Caco-2 (cell line): ENCODE measurements around the gene COL6A3. TPM values are rescaled to one million over a fixed set of nuclear protein-coding genes. Genes with fewer than 3 reads are reported as not detected.
A peak's percentile ranks its signal among the peaks of the same experiment; 100 is the strongest.

Experiments
- BruUV-seq: library from RNA; stranded (reverse); fragments of 400-500 nt; replicated peaks from 2 replicates; lab custom pipeline; 2021; lab: Mats Ljungman, UMichigan
- CTCF ChIA-PET: fragments of 300-600 bp; sonication (Branson Sonifier 250); formaldehyde crosslinking; loops from one replicate; lab custom pipeline; 2022; ENCODE audit warnings: antibody characterized with exemption; lab: Charles Lee
- POLR2A ChIA-PET: fragments of 300-600 bp; sonication (Branson Sonifier 250); formaldehyde crosslinking; loops from one replicate; lab custom pipeline; 2022; ENCODE audit warnings: antibody characterized with exemption; lab: Charles Lee
- DNase-seq, 2 experiments: peaks; one replicate each; pipeline versions ENCODE4 v3.0.0 to v3.0.0-alpha.2; 2020 to 2022
- H3K27me3 ChIP-seq: replicated peaks from 2 replicates; pipeline ENCODE4 v1.6.0; 2011; ENCODE audit warnings: low read length; ENCODE audit not compliant: control insufficient read depth, insufficient read depth
- H3K36me3 ChIP-seq: 2 replicates; pipeline ENCODE4 v1.5.1; 2011; ENCODE audit warnings: low read length; ENCODE audit not compliant: control insufficient read depth, insufficient read depth
- H3K4me1 ChIP-seq: fragments of 250-450 bp; sonication (Bioruptor Pico); 2 replicates; pipeline ENCODE4 v1.5.1; 2020; ENCODE audit warnings: mild to moderate bottlenecking
- H3K4me3 ChIP-seq: 2 replicates; pipeline ENCODE4 v1.5.1; 2011; ENCODE audit warnings: low read depth, mild to moderate bottlenecking, control low read depth, low read length
- H3K9me3 ChIP-seq: fragments of 250-450 bp; sonication (Bioruptor Pico); 2 replicates; pipeline ENCODE4 v1.5.1; 2020; ENCODE audit warnings: mild to moderate bottlenecking, moderate library complexity
- H3K27ac Mint-ChIP-seq: one replicate; pipeline ENCODE4 v1.8.0; 2022; ENCODE audit warnings: mixed read lengths; ENCODE audit not compliant: unreplicated experiment
- H3K27me3 Mint-ChIP-seq: one replicate; pipeline ENCODE4 v1.8.0; 2022; ENCODE audit warnings: mixed read lengths; ENCODE audit not compliant: insufficient read depth, unreplicated experiment
- H3K36me3 Mint-ChIP-seq: one replicate; pipeline ENCODE4 v1.8.0; 2022; ENCODE audit warnings: mild to moderate bottlenecking, mixed read lengths; ENCODE audit not compliant: insufficient read depth, unreplicated experiment
- H3K4me1 Mint-ChIP-seq: one replicate; pipeline ENCODE4 v1.8.0; 2022; ENCODE audit warnings: low read depth, mixed read lengths; ENCODE audit not compliant: unreplicated experiment
- H3K4me3 Mint-ChIP-seq: one replicate; pipeline ENCODE4 v1.8.0; 2022; ENCODE audit warnings: mild to moderate bottlenecking, moderate library complexity, mixed read lengths; ENCODE audit not compliant: unreplicated experiment
- H3K9me3 Mint-ChIP-seq: one replicate; pipeline ENCODE4 v1.8.0; 2022; ENCODE audit warnings: mixed read lengths; ENCODE audit not compliant: unreplicated experiment
- CTCF ChIP-seq, 2 experiments: fragments of 200-600 bp in 1 of 2; IDR thresholded peaks; 1 replicate in 1 of 2; 2 replicates in 1 of 2; pipeline versions ENCODE4 v1.5.1 to v1.8.0; 2011 to 2022; ENCODE audit warnings: antibody characterized with exemption in 1 of 2, control low read depth in 1 of 2, inconsistent platforms in 1 of 2, low read depth in 1 of 2, low read length in 1 of 2, mild to moderate bottlenecking in 1 of 2, moderate library complexity in 1 of 2; ENCODE audit not compliant: insufficient read depth in 1 of 2, severe bottlenecking in 1 of 2, unreplicated experiment in 1 of 2
- intact Hi-C: fragments of 100-400 bp; cut with micrococcal nuclease; formaldehyde crosslinking; loops from one replicate; pipeline ENCODE4 v1.10.0; 2022; ENCODE audit not compliant: unreplicated experiment
- total RNA-seq: library from RNA; stranded (reverse); gene quantifications from 2 replicates; pipeline ENCODE4 v1.2.3, GENCODE V29; 2022

The COL6A3 gene
- total RNA-seq, 1 experiment from 2014 or later: 0.73 TPM

DNA sequence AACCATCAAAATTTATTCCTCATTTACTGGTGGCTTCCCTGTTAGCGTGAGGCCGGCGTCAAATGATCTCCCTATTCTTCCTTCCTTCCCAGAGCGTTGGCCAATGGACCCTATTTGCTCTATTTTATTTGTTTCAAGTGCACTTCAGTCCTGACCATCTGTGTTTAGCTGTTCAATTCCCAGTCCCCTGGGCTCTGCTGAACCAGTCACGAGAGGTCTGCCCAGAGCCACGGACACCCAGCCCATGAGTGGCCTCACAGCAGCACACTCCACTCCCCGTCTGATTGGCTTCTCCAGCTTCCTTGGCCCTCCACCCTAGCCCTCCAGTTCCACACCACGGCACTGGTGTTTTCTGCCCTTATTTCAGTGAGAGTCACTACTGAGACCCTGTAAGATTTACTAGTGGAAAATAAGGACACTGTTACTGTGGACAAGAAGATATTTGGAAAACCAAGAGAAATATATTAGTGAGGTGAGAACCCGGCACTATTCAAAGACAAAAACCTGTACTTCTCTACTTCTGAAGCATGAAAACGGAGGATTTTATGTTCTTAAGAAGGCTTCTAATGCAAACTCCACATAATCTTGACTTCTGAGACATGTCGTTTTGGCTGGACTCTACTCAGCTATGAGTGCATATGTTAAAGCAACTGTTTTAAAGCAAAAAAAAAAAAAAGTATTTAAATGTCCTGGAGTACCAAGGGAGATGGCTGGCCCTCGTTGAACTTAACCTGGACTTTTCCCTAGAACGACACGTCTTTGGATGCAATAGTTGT, 86.6 kb downstream of the COL6A3 start:
- no peak overlapping the region for H3K27ac Mint-ChIP-seq
- Histone ChIP-seq H3K4me1 (no peaks in the 10 kb centered on the region), H3K36me3 (no peaks in the 10 kb centered on the region), H3K9me3 (no peaks in the 10 kb centered on the region), H3K4me3 (no peak overlapping the region), H3K27me3 (no peaks in the 10 kb centered on the region)
- no peak overlapping the region for H3K4me3 Mint-ChIP-seq
- no peaks in the 10 kb centered on the region for H3K9me3 Mint-ChIP-seq
- no TSS peak for BruUV-seq
- no peaks in the 10 kb centered on the region for H3K4me1 Mint-ChIP-seq
- intact Hi-C loops: no loop called here
- no peak for DNase-seq
- no peak for TF ChIP-seq CTCF (IDR thresholded peaks at IDR 0.05; ENCODE audit: insufficient read depth in 1 of 2, low read depth in 1 of 2, low read length in 1 of 2, severe bottlenecking in 1 of 2, unreplicated experiment in 1 of 2)
- H3K27me3 Mint-ChIP-seq: no peaks in the 10 kb centered on the region
- CTCF ChIA-PET: no interaction called here
- peaks cover 6% of the 10 kb centered on the region for H3K36me3 Mint-ChIP-seq
- POLR2A ChIA-PET: no interaction called here

- POLR2A ChIA-PET: no interaction called here
- H3K36me3 ChIP-seq: no peaks in the 10 kb centered on the region
- H3K4me1 Mint-ChIP-seq: no peaks in the 10 kb centered on the region
- no peak overlapping the region for H3K4me3 Mint-ChIP-seq
- no peaks in the 10 kb centered on the region for H3K4me1 ChIP-seq
- no peak for TF ChIP-seq CTCF (IDR thresholded peaks at IDR 0.05; ENCODE audit: insufficient read depth in 1 of 2, low read depth in 1 of 2, low read length in 1 of 2, severe bottlenecking in 1 of 2, unreplicated experiment in 1 of 2)
- CTCF ChIA-PET: no interaction called here
- DNase-seq: no peak
- BruUV-seq: no TSS peak
- intact Hi-C loops: no loop called here
- H3K36me3 Mint-ChIP-seq: peaks cover 6% of the 10 kb centered on the region
- no peaks in the 10 kb centered on the region for H3K27me3 Mint-ChIP-seq
- no peaks in the 10 kb centered on the region for H3K9me3 ChIP-seq
- no peak overlapping the region for H3K27ac Mint-ChIP-seq
- H3K9me3 Mint-ChIP-seq: no peaks in the 10 kb centered on the region
- H3K4me3 ChIP-seq: no peak overlapping the region
- H3K27me3 ChIP-seq: no peaks in the 10 kb centered on the region
Measured at GRCh38 chr2:237326266-237327171, 87.4 kb downstream of the COL6A3 start.

GRCh38 chr2:237324837-237325236, 89.1 kb downstream of the COL6A3 start:
- ChIA-PET CTCF (no interaction called here), POLR2A (no interaction called here)
- Mint-ChIP-seq H3K27me3 (no peaks in the 10 kb centered on the region), H3K27ac (no peak overlapping the region), H3K4me3 (no peak overlapping the region), H3K36me3 (peaks cover 6% of the 10 kb centered on the region), H3K9me3 (no peaks in the 10 kb centered on the region), H3K4me1 (no peaks in the 10 kb centered on the region)
- peak in 1 of 2 experiments; percentile 48 for DNase-seq
- Histone ChIP-seq H3K4me1 (no peaks in the 10 kb centered on the region), H3K9me3 (no peaks in the 10 kb centered on the region), H3K4me3 (no peak overlapping the region), H3K36me3 (no peaks in the 10 kb centered on the region), H3K27me3 (no peaks in the 10 kb centered on the region)
- TF ChIP-seq CTCF (IDR thresholded peaks at IDR 0.05; ENCODE audit: insufficient read depth in 1 of 2, low read depth in 1 of 2, low read length in 1 of 2, severe bottlenecking in 1 of 2, unreplicated experiment in 1 of 2): no peak
- BruUV-seq: no TSS peak
- intact Hi-C loops: loop anchor here (5.0 kb wide), 2 partner anchors 158 to 173 kb away; no protein-coding TSS in a partner anchor
